ENCODE measurements around the gene TRAF5.

Gene TRAF5

GRCh38 chr1:211420845-211421454 lies 94.3 kb downstream of the TRAF5 start:
- TF ChIP-seq POLR2AphosphoS5 (IDR thresholded peaks at IDR 0.05; ENCODE audit: low read depth, low read length) (no peak), POLR2A (IDR thresholded peaks at IDR 0.05; ENCODE audit: low read depth, low read length) (no peak), TAF1 (IDR thresholded peaks at IDR 0.05; ENCODE audit: borderline replicate concordance, low read depth, low read length) (no peak)
- DNase-seq (ENCODE audit: insufficient read length) (no peak), FAIRE-seq (no peak)

GRCh38 chr1:211424018-211424417 lies 97.4 kb downstream of the TRAF5 start:
- DNase-seq (ENCODE audit: insufficient read length) (no peak), FAIRE-seq (no peak)
- TF ChIP-seq POLR2A (IDR thresholded peaks at IDR 0.05; ENCODE audit: low read depth, low read length) (no peak), POLR2AphosphoS5 (IDR thresholded peaks at IDR 0.05; ENCODE audit: low read depth, low read length) (no peak), TAF1 (IDR thresholded peaks at IDR 0.05; ENCODE audit: borderline replicate concordance, low read depth, low read length) (no peak)

Data from GM12892 (cell line).